Renal cortical epithelial cell (primary cell): Measurements from ENCODE around the gene RRAGC. TPM values are rescaled to one million over a fixed set of nuclear protein-coding genes. Genes with fewer than 3 reads are reported as not detected.

Source experiments
- total RNA-seq: library from RNA; depleted of rRNA; stranded (reverse); fragments of >200 nt; gene quantifications from 2 replicates; pipeline ENCODE4 v1.2.3, GENCODE V29; 2014

The RRAGC gene
- total RNA-seq, 1 donor from 2014 or later, result 25.2 TPM

Other genes with a start within 250 kb of the RRAGC start
- 33.4 and 45.1 TPM in 2 replicates for gene MYCBP, start 13.6 kb upstream of the RRAGC start, total RNA-seq
- 0.20 and 0.35 TPM in 2 replicates for gene GJA9, start 21.8 kb upstream of the RRAGC start, total RNA-seq
- 1.8 and 2.6 TPM in 2 replicates for gene RHBDL2, start 82.1 kb upstream of the RRAGC start, total RNA-seq
- gene AKIRIN1, start 131.5 kb upstream of the RRAGC start, total RNA-seq, result 67.9 and 68.2 TPM in 2 replicates
- gene NDUFS5, start 166.6 kb upstream of the RRAGC start, total RNA-seq, result 510 and 879 TPM in 2 replicates